ENCODE measurements around the gene OR6Q1. TPM values are rescaled to one million over a fixed set of nuclear protein-coding genes. Genes with fewer than 3 reads are reported as not detected.

OR6Q1 gene
- total RNA-seq, 4 donors from 2014 or later, result not detected

GRCh38 chr11:58060939-58061672, 30.4 kb downstream of the OR6Q1 start:
- Histone ChIP-seq H3K36me3 (no peaks in the 10 kb centered on the region), H3K4me3 (no peak overlapping the region), H3K9me3 (no peaks in the 10 kb centered on the region), H3K27me3 (no peaks in the 10 kb centered on the region), H3K4me1 (peaks cover 0 to 15% (median 9%) of the 10 kb centered on the region in 4 donors), H3K27ac (no peak overlapping the region)
- DNase-seq (ENCODE audit: low spot score in 2 of 2), result no peak
- TF ChIP-seq POLR2A (IDR thresholded peaks at IDR 0.05) (no peak), CTCF (IDR thresholded peaks at IDR 0.05) (no peak), EP300 (IDR thresholded peaks at IDR 0.05) (no peak)
- WGBS, 2 donors, result 71 to 72% methylated on average over 6 of the region's 6 CpGs

- DNase-seq (ENCODE audit: low spot score in 2 of 2), result no peak
- Histone ChIP-seq H3K4me1 (peaks cover 0 to 15% (median 9%) of the 10 kb centered on the region in 4 donors), H3K27ac (no peak overlapping the region), H3K4me3 (no peak overlapping the region), H3K27me3 (no peaks in the 10 kb centered on the region), H3K36me3 (no peaks in the 10 kb centered on the region), H3K9me3 (no peaks in the 10 kb centered on the region)
- TF ChIP-seq EP300 (IDR thresholded peaks at IDR 0.05) (no peak), POLR2A (IDR thresholded peaks at IDR 0.05) (no peak), CTCF (IDR thresholded peaks at IDR 0.05) (no peak)
- 56 to 57% methylated on average over 6 of the region's 6 CpGs for WGBS, 2 donors
These were observed 31.1 kb downstream of the OR6Q1 start for GRCh38 chr11:58061813-58062212.

- H3K9me3 ChIP-seq, result no peaks in the 10 kb centered on the region
- TF ChIP-seq EP300 (IDR thresholded peaks at IDR 0.05), result no peak
- TF ChIP-seq POLR2A (IDR thresholded peaks at IDR 0.05), result no peak
- no peaks in the 10 kb centered on the region for H3K4me1 ChIP-seq
- no peaks in the 10 kb centered on the region for H3K27me3 ChIP-seq
- 75% methylated on average over 5 of the region's 5 CpGs for WGBS, 2 donors
- H3K36me3 ChIP-seq, result no peaks in the 10 kb centered on the region
- DNase-seq (ENCODE audit: low spot score in 2 of 2), result no peak
- no peak overlapping the region for H3K4me3 ChIP-seq
- H3K27ac ChIP-seq, result no peak overlapping the region
These were observed 36.9 kb downstream of the OR6Q1 start for GRCh38 chr11:58067685-58068084.

GRCh38 chr11:58068655-58069054, 37.9 kb downstream of the OR6Q1 start:
- H3K36me3 ChIP-seq, result no peaks in the 10 kb centered on the region
- WGBS, 2 donors, result 78 to 80% methylated on average over 6 of the region's 6 CpGs
- H3K27ac ChIP-seq, result no peak overlapping the region
- H3K9me3 ChIP-seq, result no peaks in the 10 kb centered on the region
- TF ChIP-seq CTCF (IDR thresholded peaks at IDR 0.05) (no peak), POLR2A (IDR thresholded peaks at IDR 0.05) (no peak), EP300 (IDR thresholded peaks at IDR 0.05) (no peak)
- H3K4me1 ChIP-seq, result no peaks in the 10 kb centered on the region
- no peaks in the 10 kb centered on the region for H3K27me3 ChIP-seq
- no peak for DNase-seq (ENCODE audit: low spot score in 2 of 2)
- no peak overlapping the region for H3K4me3 ChIP-seq

DNA sequence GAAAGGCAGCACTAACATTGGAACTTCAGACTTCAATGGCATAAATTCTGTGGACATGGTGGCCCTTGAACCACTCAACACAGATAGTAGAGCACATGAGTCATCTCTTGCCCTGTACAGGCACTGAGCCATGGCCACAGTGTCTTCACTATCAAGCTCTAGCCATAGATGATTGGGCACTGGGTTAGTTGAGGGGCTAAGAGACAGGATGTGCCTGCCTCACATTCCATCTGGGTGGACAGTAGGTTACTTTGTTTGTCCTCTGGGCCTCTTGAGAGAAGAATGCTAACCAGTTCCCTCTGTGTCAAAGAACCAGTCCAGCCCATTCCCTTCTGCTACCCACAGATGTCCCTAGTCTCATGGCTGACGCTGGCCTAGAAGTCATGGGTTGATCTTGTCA, 39.8 kb downstream of the OR6Q1 start:
- H3K36me3 ChIP-seq, result no peaks in the 10 kb centered on the region
- WGBS, 2 donors, result 45 to 67% methylated on average over 1 of the region's 1 CpG
- H3K27me3 ChIP-seq, result no peaks in the 10 kb centered on the region
- no peak for DNase-seq (ENCODE audit: low spot score in 2 of 2)
- no peak overlapping the region for H3K27ac ChIP-seq
- TF ChIP-seq EP300 (IDR thresholded peaks at IDR 0.05), result no peak
- no peak for TF ChIP-seq CTCF (IDR thresholded peaks at IDR 0.05)
- TF ChIP-seq POLR2A (IDR thresholded peaks at IDR 0.05), result no peak
- H3K4me1 ChIP-seq, result no peaks in the 10 kb centered on the region
- H3K4me3 ChIP-seq, result no peak overlapping the region
- no peaks in the 10 kb centered on the region for H3K9me3 ChIP-seq
